SK-N-SH treated with all-trans-retinoic acid at 6 μM for 48 hours (cell line): Measurements from ENCODE around the gene WDSUB1.

ENCODE experiments used
- ARNTL ChIP-seq: fragments of 450-650 bp; formaldehyde crosslinking; IDR thresholded peaks from 2 replicates; pipeline ENCODE4 v1.5.0; 2020; ENCODE audit warnings: low read depth, mild to moderate bottlenecking, moderate library complexity, borderline replicate concordance
- CSDC2 ChIP-seq: fragments of 250-450 bp; sonication (Bioruptor Pico); IDR thresholded peaks from 2 replicates; pipeline ENCODE4 v1.5.0; 2020; ENCODE audit warnings: mild to moderate bottlenecking, moderate library complexity
- GLIS3 ChIP-seq: fragments of 250-450 bp; sonication (Bioruptor Pico); IDR thresholded peaks from 2 replicates; pipeline ENCODE4 v1.5.0; 2020; ENCODE audit warnings: mild to moderate bottlenecking, moderate library complexity
- RARB ChIP-seq: fragments of 250-450 bp; sonication (Bioruptor Pico); IDR thresholded peaks from 2 replicates; pipeline ENCODE4 v1.8.0; 2021; ENCODE audit warnings: mild to moderate bottlenecking, moderate library complexity
- TCF4 ChIP-seq: fragments of 250-450 bp; sonication (Bioruptor Pico); IDR thresholded peaks from 2 replicates; pipeline ENCODE4 v1.8.0; 2021; ENCODE audit warnings: mild to moderate bottlenecking, moderate library complexity, borderline replicate concordance
- TOX ChIP-seq: fragments of 250-450 bp; sonication (Bioruptor Pico); IDR thresholded peaks from 2 replicates; pipeline ENCODE4 v1.8.0; 2021; ENCODE audit warnings: mild to moderate bottlenecking, moderate library complexity, borderline replicate concordance
- ZFP3 ChIP-seq: fragments of 250-450 bp; sonication (Bioruptor Pico); IDR thresholded peaks from 2 replicates; pipeline ENCODE4 v1.5.0; 2020; ENCODE audit warnings: mild to moderate bottlenecking, moderate library complexity
- ZNF565 ChIP-seq: fragments of 450-650 bp; formaldehyde crosslinking; conservative IDR thresholded peaks from 2 replicates; pipeline ENCODE4 v1.5.0; 2020; ENCODE audit warnings: low read depth, mild to moderate bottlenecking, moderate library complexity
- ZNF8 ChIP-seq: fragments of 450-650 bp; formaldehyde crosslinking; IDR thresholded peaks from 2 replicates; pipeline ENCODE4 v1.5.0; 2020; ENCODE audit warnings: mild to moderate bottlenecking, moderate library complexity
- TF ChIP-seq, protein P1 (sequence below): fragments of 250-450 bp; sonication (Bioruptor Pico); IDR thresholded peaks from 2 replicates; pipeline ENCODE4 v1.5.1; 2021; ENCODE audit warnings: mild to moderate bottlenecking, moderate library complexity
- TF ChIP-seq, protein P2 (sequence below): fragments of 250-450 bp; sonication (Bioruptor Pico); IDR thresholded peaks from 2 replicates; pipeline ENCODE4 v1.8.0; 2020; ENCODE audit warnings: mild to moderate bottlenecking, moderate library complexity, borderline replicate concordance
- TF ChIP-seq, protein P3 (sequence below): fragments of 250-450 bp; sonication (Bioruptor Pico); IDR thresholded peaks from 2 replicates; pipeline ENCODE4 v1.5.1; 2020; ENCODE audit warnings: low read depth, mild to moderate bottlenecking, moderate library complexity

DNA sequence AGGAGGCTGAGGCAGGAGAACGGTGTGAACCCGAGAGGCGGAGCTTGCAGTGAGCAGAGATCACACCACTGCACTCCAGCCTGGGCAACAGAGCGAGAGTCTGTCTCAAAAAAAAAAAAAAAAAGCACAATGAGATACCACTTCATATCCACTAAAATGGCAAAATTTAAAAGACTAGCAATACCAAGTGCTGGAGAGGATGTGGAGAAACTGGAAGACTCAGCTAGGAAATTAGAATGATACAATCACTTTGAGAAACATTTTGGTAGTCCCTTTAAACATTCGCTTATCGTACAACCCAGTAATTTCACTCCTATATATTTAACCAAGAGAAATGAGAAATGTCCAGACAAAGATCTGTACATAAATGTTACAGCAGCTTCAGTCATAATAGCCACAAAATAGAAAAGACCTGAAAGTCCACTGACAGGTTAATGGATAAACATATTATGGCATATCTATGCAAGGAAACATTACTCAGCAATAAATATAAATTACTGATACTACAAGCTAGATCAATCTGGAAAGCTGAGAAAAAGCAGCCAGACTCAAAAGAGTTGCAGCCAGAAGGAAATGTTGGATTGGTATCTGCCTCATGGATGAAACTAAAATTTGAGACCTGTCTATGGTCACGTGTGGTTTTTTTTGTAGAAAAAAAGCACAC is 40.0 kb downstream of the WDSUB1 start:
- TF ChIP-seq RARB (CRISPR knock-in tag) (no peak), ZFP3 (CRISPR knock-in tag) (no peak), ZNF8 (CRISPR knock-in tag) (peak; percentile 80), ZNF565 (CRISPR knock-in tag) (no peak), TCF4 (no peak), TOX (CRISPR knock-in tag) (no peak), ARNTL (no peak), GLIS3 (no peak), CSDC2 (CRISPR knock-in tag) (no peak)
- TF ChIP-seq, protein P1, sequence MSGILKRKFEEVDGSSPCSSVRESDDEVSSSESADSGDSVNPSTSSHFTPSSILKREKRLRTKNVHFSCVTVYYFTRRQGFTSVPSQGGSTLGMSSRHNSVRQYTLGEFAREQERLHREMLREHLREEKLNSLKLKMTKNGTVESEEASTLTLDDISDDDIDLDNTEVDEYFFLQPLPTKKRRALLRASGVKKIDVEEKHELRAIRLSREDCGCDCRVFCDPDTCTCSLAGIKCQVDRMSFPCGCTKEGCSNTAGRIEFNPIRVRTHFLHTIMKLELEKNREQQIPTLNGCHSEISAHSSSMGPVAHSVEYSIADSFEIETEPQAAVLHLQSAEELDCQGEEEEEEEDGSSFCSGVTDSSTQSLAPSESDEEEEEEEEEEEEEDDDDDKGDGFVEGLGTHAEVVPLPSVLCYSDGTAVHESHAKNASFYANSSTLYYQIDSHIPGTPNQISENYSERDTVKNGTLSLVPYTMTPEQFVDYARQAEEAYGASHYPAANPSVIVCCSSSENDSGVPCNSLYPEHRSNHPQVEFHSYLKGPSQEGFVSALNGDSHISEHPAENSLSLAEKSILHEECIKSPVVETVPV = no peak
- TF ChIP-seq, protein P2, sequence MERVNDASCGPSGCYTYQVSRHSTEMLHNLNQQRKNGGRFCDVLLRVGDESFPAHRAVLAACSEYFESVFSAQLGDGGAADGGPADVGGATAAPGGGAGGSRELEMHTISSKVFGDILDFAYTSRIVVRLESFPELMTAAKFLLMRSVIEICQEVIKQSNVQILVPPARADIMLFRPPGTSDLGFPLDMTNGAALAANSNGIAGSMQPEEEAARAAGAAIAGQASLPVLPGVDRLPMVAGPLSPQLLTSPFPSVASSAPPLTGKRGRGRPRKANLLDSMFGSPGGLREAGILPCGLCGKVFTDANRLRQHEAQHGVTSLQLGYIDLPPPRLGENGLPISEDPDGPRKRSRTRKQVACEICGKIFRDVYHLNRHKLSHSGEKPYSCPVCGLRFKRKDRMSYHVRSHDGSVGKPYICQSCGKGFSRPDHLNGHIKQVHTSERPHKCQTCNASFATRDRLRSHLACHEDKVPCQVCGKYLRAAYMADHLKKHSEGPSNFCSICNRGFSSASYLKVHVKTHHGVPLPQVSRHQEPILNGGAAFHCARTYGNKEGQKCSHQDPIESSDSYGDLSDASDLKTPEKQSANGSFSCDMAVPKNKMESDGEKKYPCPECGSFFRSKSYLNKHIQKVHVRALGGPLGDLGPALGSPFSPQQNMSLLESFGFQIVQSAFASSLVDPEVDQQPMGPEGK = no peak
- TF ChIP-seq, protein P3, sequence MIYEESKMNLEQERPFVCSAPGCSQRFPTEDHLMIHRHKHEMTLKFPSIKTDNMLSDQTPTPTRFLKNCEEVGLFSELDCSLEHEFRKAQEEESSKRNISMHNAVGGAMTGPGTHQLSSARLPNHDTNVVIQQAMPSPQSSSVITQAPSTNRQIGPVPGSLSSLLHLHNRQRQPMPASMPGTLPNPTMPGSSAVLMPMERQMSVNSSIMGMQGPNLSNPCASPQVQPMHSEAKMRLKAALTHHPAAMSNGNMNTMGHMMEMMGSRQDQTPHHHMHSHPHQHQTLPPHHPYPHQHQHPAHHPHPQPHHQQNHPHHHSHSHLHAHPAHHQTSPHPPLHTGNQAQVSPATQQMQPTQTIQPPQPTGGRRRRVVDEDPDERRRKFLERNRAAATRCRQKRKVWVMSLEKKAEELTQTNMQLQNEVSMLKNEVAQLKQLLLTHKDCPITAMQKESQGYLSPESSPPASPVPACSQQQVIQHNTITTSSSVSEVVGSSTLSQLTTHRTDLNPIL (CRISPR knock-in tag) = no peak
